Cardiac muscle cell (in vitro differentiated cells and primary cell): Measurements from ENCODE around the gene XRCC5. TPM values are rescaled to one million over a fixed set of nuclear protein-coding genes. Genes with fewer than 3 reads are reported as not detected.

Experiments
- DNase-seq, 2 donors: peaks; one replicate each; pipeline versions ENCODE4 v3.0.0 to v3.0.0-alpha.2; 2010 to 2017; ENCODE audit warnings: low read depth in 1 of 2, low spot score in 1 of 2
- H3K27ac ChIP-seq: fragments of 200-600 bp; sonication (generic); 2 replicates; pipeline ENCODE4 v1.5.1; 2016
- H3K27me3 ChIP-seq: fragments of 200-600 bp; sonication (generic); 2 replicates; pipeline ENCODE4 v1.6.0; 2016; ENCODE audit warnings: control low read depth
- H3K36me3 ChIP-seq: fragments of 200-600 bp; sonication (generic); 2 replicates; pipeline ENCODE4 v1.5.1; 2016; ENCODE audit warnings: control low read depth
- H3K4me1 ChIP-seq: fragments of 200-600 bp; sonication (generic); 2 replicates; pipeline ENCODE4 v1.8.1; 2017; ENCODE audit warnings: low read depth, mild to moderate bottlenecking, mixed run types
- H3K4me3 ChIP-seq: fragments of 200-600 bp; sonication (generic); 2 replicates; pipeline ENCODE4 v1.5.1; 2016; ENCODE audit warnings: mild to moderate bottlenecking
- H3K9me3 ChIP-seq: fragments of 200-600 bp; sonication (generic); 2 replicates; pipeline ENCODE4 v1.5.1; 2017; ENCODE audit warnings: low read depth, mild to moderate bottlenecking, control low read depth
- CTCF ChIP-seq: IDR thresholded peaks from 2 replicates; pipeline ENCODE4 v1.5.1; 2012; ENCODE audit warnings: low read depth, mild to moderate bottlenecking, low read length
- polyA plus RNA-seq: library from polyadenylated mRNA; unstranded; fragments of >200 nt; fragmentation: Nextera tagmentation; extraction: Ambion mirVana; gene quantifications from 2 replicates; pipeline ENCODE4 v1.2.1, GENCODE V29; 2016
- total RNA-seq: library from RNA; depleted of rRNA; stranded (reverse); fragments of >200 nt; gene quantifications from 2 replicates; pipeline ENCODE4 v1.2.3, GENCODE V29; 2016

The XRCC5 gene
- total and polyA plus RNA-seq, 2 experiments from 2014 or later = 150 to 241 TPM

- Histone ChIP-seq H3K27ac (no peak overlapping the region), H3K4me3 (no peak overlapping the region), H3K36me3 (peaks cover 47% of the 10 kb centered on the region), H3K27me3 (no peaks in the 10 kb centered on the region), H3K9me3 (no peaks in the 10 kb centered on the region), H3K4me1 (no peaks in the 10 kb centered on the region)
- no peak for TF ChIP-seq CTCF
- no peak for DNase-seq
Observed at GRCh38 chr2:216194561-216194960, 85.4 kb downstream of the XRCC5 start.

- no peak for TF ChIP-seq CTCF
- Histone ChIP-seq H3K4me1 (no peaks in the 10 kb centered on the region), H3K27ac (no peak overlapping the region), H3K27me3 (no peaks in the 10 kb centered on the region), H3K9me3 (no peaks in the 10 kb centered on the region), H3K36me3 (peaks cover 46% of the 10 kb centered on the region), H3K4me3 (no peak overlapping the region)
- peak in 1 of 2 donors; percentile 71 for DNase-seq
Observed at GRCh38 chr2:216195565-216196029, 86.4 kb downstream of the XRCC5 start.

GRCh38 chr2:216201692-216202306, 92.7 kb downstream of the XRCC5 start:
- Histone ChIP-seq H3K4me3 (no peak overlapping the region), H3K36me3 (peaks cover 52% of the 10 kb centered on the region), H3K27me3 (no peaks in the 10 kb centered on the region), H3K4me1 (no peaks in the 10 kb centered on the region), H3K9me3 (no peaks in the 10 kb centered on the region), H3K27ac (no peak overlapping the region)
- TF ChIP-seq CTCF = no peak
- no peak for DNase-seq

- Histone ChIP-seq H3K27me3 (no peaks in the 10 kb centered on the region), H3K4me1 (no peaks in the 10 kb centered on the region), H3K27ac (peak overlapping the region; percentile 35), H3K36me3 (peaks cover 56% of the 10 kb centered on the region), H3K4me3 (no peak overlapping the region), H3K9me3 (no peaks in the 10 kb centered on the region)
- no peak for DNase-seq
- TF ChIP-seq CTCF = no peak
Observed at GRCh38 chr2:216202626-216203250, 93.6 kb downstream of the XRCC5 start.

GRCh38 chr2:216205486-216205885, 96.3 kb downstream of the XRCC5 start:
- H3K4me3 ChIP-seq = no peak overlapping the region
- H3K27ac ChIP-seq = no peak overlapping the region
- no peak for TF ChIP-seq CTCF
- no peaks in the 10 kb centered on the region for H3K4me1 ChIP-seq
- no peak for DNase-seq
- no peaks in the 10 kb centered on the region for H3K9me3 ChIP-seq
- H3K36me3 ChIP-seq = peaks cover 46% of the 10 kb centered on the region
- no peaks in the 10 kb centered on the region for H3K27me3 ChIP-seq
